Esophagus muscularis mucosa (tissue), 4 donors: Measurements from ENCODE around the gene KIZ. TPM values are rescaled to one million over a fixed set of nuclear protein-coding genes. Genes with fewer than 3 reads are reported as not detected.

Source experiments
- DNase-seq: peaks from one replicate; pipeline ENCODE4 v3.0.0-alpha.2; 2017; ENCODE audit errors: extremely low spot score
- H3K27ac ChIP-seq, 4 donors: fragments of 200-600 bp; sonication (generic); replicated peaks in 1 of 4; 1 replicate in 3 of 4; 2 replicates in 1 of 4; pipeline ENCODE4 v1.5.1; 2016 to 2019; ENCODE audit warnings: mild to moderate bottlenecking in 1 of 4
- H3K27me3 ChIP-seq, 4 donors: fragments of 200-600 bp; sonication (generic); one replicate each; pipeline versions ENCODE4 v1.5.1 to v1.6.0; 2016 to 2019
- H3K36me3 ChIP-seq, 4 donors: fragments of 200-600 bp; sonication (generic); one replicate each; pipeline ENCODE4 v1.5.1; 2016 to 2019
- H3K4me1 ChIP-seq, 4 donors: fragments of 200-600 bp; sonication (generic); one replicate each; pipeline ENCODE4 v1.5.1; 2016 to 2019
- H3K4me3 ChIP-seq, 4 donors: fragments of 200-600 bp; sonication (generic); 1 replicate in 2 of 4; 2 replicates in 2 of 4; pipeline ENCODE4 v1.5.1; 2016 to 2019; ENCODE audit warnings: mild to moderate bottlenecking in 4 of 4, moderate library complexity in 1 of 4
- H3K9me3 ChIP-seq, 4 donors: fragments of 200-600 bp; sonication (generic); 1 replicate in 3 of 4; 2 replicates in 1 of 4; pipeline ENCODE4 v1.5.1; 2016 to 2019
- EP300 ChIP-seq: sonication (generic); formaldehyde crosslinking; IDR thresholded peaks from one replicate; pipeline ENCODE4 v1.6.1; 2017; ENCODE audit warnings: antibody characterized with exemption
- POLR2A ChIP-seq: fragments of 450-650 bp; IDR thresholded peaks from one replicate; pipeline ENCODE4 v1.6.1; 2017; ENCODE audit warnings: antibody characterized with exemption, moderate library complexity, mild to moderate bottlenecking, low read depth
- POLR2AphosphoS5 ChIP-seq, 2 donors: sonication (generic); formaldehyde crosslinking; IDR thresholded peaks; one replicate each; pipeline ENCODE4 v1.6.1; 2017; ENCODE audit warnings: antibody characterized with exemption in 2 of 2
- WGBS: methylation state at CpG from one replicate; pipeline ENCODE4 v1.1.5; 2018; 5-methylcytosine and 5-hydroxymethylcytosine counted together
- intact Hi-C: fragments of 100-400 bp; cut with DNase I; formaldehyde crosslinking; loops from one replicate; pipeline ENCODE4 v1.15.1; 2023
- total RNA-seq, 4 donors: library from RNA; depleted of rRNA; stranded (reverse); fragments of >200 nt; gene quantifications; one replicate each; pipeline versions ENCODE4 v1.1.0 to v1.2.1, GENCODE V29; 2016
- TF ChIP-seq, protein P1 (sequence below), 3 experiments: fragments of 200-600 bp in 2 of 3; fragments of 450-650 bp in 1 of 3; sonication (generic) in 2 of 3; IDR thresholded peaks; one replicate each; pipeline ENCODE4 v1.5.1; 2017 to 2019; ENCODE audit warnings: antibody characterized with exemption in 3 of 3, mild to moderate bottlenecking in 2 of 3, moderate library complexity in 1 of 3

The KIZ gene
- total RNA-seq, 4 donors from 2014 or later, result 17.2 to 32.0 (median 25.6) TPM

DNA sequence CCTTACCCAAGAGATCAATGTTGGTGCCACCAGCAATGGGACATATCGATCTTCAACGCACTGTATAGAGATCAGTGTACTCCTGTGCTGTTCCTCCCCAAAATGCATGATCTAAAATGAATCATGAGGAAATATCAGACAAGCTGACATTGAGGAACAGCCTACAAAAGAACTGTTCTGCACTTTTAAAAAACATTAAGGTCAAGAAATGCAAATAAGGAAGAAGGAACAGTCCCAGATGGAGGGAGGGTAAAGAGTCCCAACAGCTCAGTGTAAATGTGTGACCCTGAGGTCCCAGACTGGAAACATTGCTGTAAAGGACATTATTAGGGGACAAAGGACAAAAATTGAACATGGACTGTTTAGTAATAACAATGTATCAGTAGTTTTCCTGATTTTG is 152.9 kb downstream of the KIZ start:
- no peaks in the 10 kb centered on the region for H3K4me1 ChIP-seq
- DNase-seq, result no peak
- no peaks in the 10 kb centered on the region for H3K36me3 ChIP-seq
- no peak overlapping the region for H3K27ac ChIP-seq
- 95% methylated on average over 2 of the region's 2 CpGs for WGBS
- intact Hi-C loops, result no loop called here
- no peak overlapping the region for H3K4me3 ChIP-seq
- H3K9me3 ChIP-seq, result no peaks in the 10 kb centered on the region
- TF ChIP-seq, protein P1, sequence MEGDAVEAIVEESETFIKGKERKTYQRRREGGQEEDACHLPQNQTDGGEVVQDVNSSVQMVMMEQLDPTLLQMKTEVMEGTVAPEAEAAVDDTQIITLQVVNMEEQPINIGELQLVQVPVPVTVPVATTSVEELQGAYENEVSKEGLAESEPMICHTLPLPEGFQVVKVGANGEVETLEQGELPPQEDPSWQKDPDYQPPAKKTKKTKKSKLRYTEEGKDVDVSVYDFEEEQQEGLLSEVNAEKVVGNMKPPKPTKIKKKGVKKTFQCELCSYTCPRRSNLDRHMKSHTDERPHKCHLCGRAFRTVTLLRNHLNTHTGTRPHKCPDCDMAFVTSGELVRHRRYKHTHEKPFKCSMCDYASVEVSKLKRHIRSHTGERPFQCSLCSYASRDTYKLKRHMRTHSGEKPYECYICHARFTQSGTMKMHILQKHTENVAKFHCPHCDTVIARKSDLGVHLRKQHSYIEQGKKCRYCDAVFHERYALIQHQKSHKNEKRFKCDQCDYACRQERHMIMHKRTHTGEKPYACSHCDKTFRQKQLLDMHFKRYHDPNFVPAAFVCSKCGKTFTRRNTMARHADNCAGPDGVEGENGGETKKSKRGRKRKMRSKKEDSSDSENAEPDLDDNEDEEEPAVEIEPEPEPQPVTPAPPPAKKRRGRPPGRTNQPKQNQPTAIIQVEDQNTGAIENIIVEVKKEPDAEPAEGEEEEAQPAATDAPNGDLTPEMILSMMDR (IDR thresholded peaks at IDR 0.05), result no peak
- no peak for TF ChIP-seq POLR2AphosphoS5 (IDR thresholded peaks at IDR 0.05)
- no peak for TF ChIP-seq POLR2A
- TF ChIP-seq EP300, result no peak
- peaks cover 0 to 14% (median 0%) of the 10 kb centered on the region in 4 donors for H3K27me3 ChIP-seq

DNA sequence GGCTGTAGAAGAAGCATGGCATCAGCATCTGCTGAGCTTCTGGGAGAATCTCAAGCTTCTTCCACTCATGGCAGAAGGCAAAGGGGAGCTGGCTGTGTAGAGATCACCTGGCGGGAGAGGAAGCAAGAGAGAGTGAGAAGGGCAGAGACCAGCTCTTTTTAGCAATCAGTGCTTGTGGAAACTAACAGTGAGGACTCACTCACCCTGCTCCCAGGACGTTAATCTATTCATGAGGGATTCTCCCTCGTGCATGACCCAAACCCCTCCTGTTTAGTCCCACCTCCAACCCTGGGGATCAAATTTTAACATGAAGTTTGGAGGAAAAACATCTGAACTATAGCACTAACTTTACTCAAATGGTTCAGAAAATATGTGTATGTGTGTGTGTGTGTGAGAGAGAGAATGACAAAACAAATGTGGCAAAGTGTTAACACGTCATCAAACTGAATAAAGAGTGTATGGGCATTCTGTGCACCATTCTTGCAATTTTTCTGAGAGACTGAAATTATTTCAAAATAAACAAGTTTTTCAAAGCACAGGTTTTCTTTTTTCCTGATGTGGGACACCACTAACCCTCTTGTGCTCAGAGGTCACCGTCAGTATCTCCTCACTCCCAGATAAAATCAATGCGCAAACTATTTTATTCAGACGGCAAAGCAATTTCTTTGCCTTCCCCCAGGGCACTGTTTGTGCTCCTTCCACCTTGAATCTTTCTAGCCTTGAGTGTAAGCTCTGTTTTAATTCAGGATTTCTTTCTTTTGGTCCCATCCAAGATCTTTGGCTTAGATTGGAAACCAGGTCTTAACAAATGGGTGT is 154.0 kb downstream of the KIZ start:
- no peak for TF ChIP-seq POLR2A
- TF ChIP-seq, protein P1 (IDR thresholded peaks at IDR 0.05), result no peak
- TF ChIP-seq POLR2AphosphoS5 (IDR thresholded peaks at IDR 0.05), result no peak
- TF ChIP-seq EP300, result no peak
- WGBS, result 50% methylated on average over 7 of the region's 7 CpGs
- no peak overlapping the region for H3K27ac ChIP-seq
- no peaks in the 10 kb centered on the region for H3K36me3 ChIP-seq
- H3K9me3 ChIP-seq, result no peaks in the 10 kb centered on the region
- intact Hi-C loops, result no loop called here
- DNase-seq, result no peak
- no peak overlapping the region for H3K4me3 ChIP-seq
- H3K4me1 ChIP-seq, result no peaks in the 10 kb centered on the region
- H3K27me3 ChIP-seq, result peaks cover 0 to 8% (median 0%) of the 10 kb centered on the region in 4 donors

DNA sequence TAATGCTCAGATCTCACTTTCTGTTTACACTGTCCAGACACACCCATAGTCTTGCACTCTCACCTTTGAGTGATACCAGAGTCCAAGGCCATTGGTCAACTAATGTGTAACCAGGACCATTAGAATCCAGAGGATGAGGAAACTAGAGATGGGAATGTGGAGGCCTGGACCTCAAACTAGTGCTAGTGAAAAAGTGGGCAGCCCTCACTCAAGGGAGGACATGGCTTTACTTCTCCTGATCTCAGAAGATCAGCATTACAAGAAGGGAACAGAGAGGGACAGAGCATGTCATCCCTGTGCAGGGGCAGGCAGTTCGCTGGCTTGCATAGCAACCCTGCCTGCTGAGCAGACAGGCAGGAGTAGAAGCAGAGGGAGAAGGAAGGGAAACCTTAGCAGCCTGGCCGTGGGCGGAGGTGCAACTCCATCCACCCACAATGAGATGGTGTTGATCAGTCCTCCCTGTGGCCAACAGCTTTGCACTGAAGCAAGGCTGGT is 154.7 kb downstream of the KIZ start:
- no peaks in the 10 kb centered on the region for H3K36me3 ChIP-seq
- no peak overlapping the region for H3K27ac ChIP-seq
- no peaks in the 10 kb centered on the region for H3K4me1 ChIP-seq
- H3K27me3 ChIP-seq, result peaks cover 0 to 8% (median 0%) of the 10 kb centered on the region in 4 donors
- no peak for DNase-seq
- 64% methylated on average over 3 of the region's 3 CpGs for WGBS
- intact Hi-C loops, result no loop called here
- TF ChIP-seq EP300 (no peak), POLR2AphosphoS5 (IDR thresholded peaks at IDR 0.05) (no peak), POLR2A (no peak)
- TF ChIP-seq, protein P1 (IDR thresholded peaks at IDR 0.05), result no peak
- no peak overlapping the region for H3K4me3 ChIP-seq
- peaks cover 0 to 4% (median 1%) of the 10 kb centered on the region in 4 donors for H3K9me3 ChIP-seq

DNA sequence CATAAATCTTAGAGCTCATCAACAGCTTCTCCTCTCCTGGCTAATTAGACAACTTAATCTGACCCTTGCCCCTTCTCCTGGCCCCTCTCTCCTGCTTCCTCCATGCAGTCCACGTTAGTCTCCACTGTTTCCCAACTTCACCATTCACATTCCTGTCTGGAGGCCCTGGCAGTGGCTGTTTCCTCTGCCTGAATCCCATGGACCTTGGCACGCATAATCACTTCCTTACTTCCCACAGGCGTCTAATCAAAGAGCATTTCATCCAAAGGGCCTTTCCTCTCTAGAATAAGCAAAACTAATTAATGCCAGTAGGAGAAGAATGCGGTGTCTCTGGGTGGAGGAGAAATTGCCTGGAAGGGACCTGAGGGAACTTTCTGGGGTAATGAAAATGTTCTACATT is 160.9 kb downstream of the KIZ start:
- H3K4me3 ChIP-seq, result no peak overlapping the region
- H3K27ac ChIP-seq, result no peak overlapping the region
- H3K9me3 ChIP-seq, result peaks cover 0 to 11% (median 4%) of the 10 kb centered on the region in 4 donors
- peak; percentile 70 for DNase-seq
- H3K27me3 ChIP-seq, result peaks cover 0 to 24% (median 0%) of the 10 kb centered on the region in 4 donors
- no peaks in the 10 kb centered on the region for H3K4me1 ChIP-seq
- WGBS, result 65% methylated on average over 4 of the region's 4 CpGs
- no peak for TF ChIP-seq EP300
- no peak for TF ChIP-seq POLR2AphosphoS5 (IDR thresholded peaks at IDR 0.05)
- TF ChIP-seq, protein P1 (IDR thresholded peaks at IDR 0.05), result no peak
- no peak for TF ChIP-seq POLR2A
- intact Hi-C loops, result no loop called here
- no peaks in the 10 kb centered on the region for H3K36me3 ChIP-seq
